T-helper 2 cell treated with Interferon-gamma antibody and Interleukin-4, amounts not matched to agents 5 μg/mL and 100 μg/mL, for 36 hours (primary cell): ENCODE data around the gene HOXA6.

Experiments used
- DNase-seq: peaks from one replicate; pipeline ENCODE4 v3.0.0; 2021; ENCODE audit warnings: low spot score
- H3K27ac Mint-ChIP-seq: one replicate; pipeline ENCODE4 v1.8.0; 2021; ENCODE audit warnings: mild to moderate bottlenecking, mixed read lengths
- H3K27me3 Mint-ChIP-seq: one replicate; pipeline ENCODE4 v1.8.0; 2021; ENCODE audit warnings: low read depth, mixed read lengths
- H3K36me3 Mint-ChIP-seq: one replicate; pipeline ENCODE4 v1.8.0; 2021; ENCODE audit warnings: low read depth, mixed read lengths
- H3K4me1 Mint-ChIP-seq: one replicate; pipeline ENCODE4 v1.8.0; 2021; ENCODE audit warnings: low read depth, mixed read lengths
- H3K4me3 Mint-ChIP-seq: one replicate; pipeline ENCODE4 v1.8.0; 2022; ENCODE audit warnings: mild to moderate bottlenecking, moderate library complexity, mixed read lengths
- H3K9me3 Mint-ChIP-seq: one replicate; pipeline ENCODE4 v1.8.0; 2021; ENCODE audit warnings: mixed read lengths

HOXA6 gene

DNA sequence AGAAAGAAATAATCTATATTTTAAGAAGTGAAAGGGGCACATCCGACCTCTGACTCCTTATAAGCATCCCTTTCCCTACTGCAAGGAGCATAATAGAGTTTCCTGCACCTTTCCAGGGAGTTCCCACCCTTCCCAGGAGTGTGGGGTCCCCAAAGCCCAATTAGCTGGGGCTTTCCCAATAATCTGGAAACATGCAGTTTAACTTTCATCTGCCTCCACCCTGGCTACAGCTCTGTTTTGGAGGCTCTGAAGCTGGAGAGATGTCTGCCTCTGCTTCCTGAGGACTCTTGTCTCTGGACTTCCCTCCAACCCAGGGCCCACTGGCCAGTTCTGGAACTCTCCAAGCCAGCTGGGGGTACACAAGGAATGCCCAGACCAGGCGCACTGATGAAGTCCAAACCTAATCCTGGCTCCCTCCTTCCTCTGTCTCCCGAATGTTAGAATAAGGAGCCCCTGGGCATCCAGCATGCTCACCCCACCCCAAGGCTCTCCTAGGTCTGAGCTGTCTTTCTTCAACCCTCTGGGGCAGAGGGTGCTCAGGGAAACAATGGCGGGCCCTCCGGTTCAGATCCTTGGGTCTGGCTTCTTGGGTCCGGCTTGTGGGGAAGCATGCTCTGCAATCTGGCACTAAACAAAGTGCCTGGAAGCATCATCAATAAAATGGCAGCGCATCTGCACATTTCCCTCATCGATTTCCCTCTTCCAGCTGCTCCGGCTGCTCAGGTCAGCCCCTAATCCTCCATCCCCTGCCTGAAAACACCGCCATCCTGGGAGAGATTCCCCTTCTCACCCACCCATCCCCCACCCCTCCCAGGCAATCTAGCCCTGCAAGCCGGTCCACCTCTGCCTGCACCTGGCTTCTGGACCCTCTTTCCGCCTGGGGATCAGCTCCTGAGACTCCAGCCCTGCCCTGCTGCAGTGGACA, 30.4 kb downstream of the HOXA6 start:
- no peak for DNase-seq
- Mint-ChIP-seq H3K4me1 (no peaks in the 10 kb centered on the region), H3K4me3 (no peak overlapping the region), H3K27me3 (no peaks in the 10 kb centered on the region), H3K9me3 (no peaks in the 10 kb centered on the region), H3K27ac (no peak overlapping the region), H3K36me3 (no peaks in the 10 kb centered on the region)

DNA sequence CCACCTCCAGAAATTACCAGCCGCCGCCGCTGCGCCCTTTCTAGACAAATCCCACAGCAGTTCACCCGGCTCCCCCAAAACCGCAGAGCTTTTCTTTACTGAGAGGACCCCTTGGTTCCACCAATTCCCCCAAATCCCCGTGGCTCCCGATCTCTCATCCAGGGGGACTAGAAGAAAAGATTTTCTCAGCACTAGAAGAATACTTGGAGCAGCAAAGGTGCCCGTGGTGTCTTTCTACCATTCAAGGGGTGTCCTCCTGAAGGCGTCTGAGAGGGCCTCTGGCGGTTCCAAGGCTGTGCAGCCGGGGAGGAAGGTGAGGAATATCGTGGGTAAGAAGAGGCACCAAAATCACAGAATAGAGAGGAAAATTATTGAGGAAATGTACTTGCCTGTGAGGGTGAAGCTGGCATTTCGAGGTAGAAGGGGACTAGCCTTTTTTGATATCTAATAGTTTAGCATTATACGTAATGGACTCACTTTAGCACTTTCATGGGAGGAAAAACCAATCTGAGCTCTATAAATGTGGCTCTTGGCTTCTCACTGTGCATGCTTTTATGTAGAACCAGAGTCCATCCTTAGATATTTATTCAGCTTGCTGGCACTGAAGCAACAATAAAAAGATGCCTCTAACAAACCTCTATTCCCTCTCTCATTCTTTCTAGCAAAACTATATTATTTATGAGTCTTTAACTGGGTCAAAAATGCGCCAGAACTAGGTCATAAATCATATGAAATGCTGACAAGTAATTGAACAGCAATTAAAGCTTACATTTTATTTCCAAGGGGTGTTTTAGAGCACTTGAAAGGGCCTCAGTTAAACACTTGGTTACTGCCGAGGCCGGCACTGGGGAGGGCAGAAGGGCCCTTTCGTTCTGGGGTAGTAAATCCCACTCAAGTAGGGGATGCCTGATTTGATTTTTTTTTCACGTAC, 31.3 kb downstream of the HOXA6 start:
- Mint-ChIP-seq H3K4me1 (no peaks in the 10 kb centered on the region), H3K4me3 (no peak overlapping the region), H3K9me3 (no peaks in the 10 kb centered on the region), H3K36me3 (no peaks in the 10 kb centered on the region), H3K27ac (no peak overlapping the region), H3K27me3 (no peaks in the 10 kb centered on the region)
- no peak for DNase-seq

GRCh38 chr7:27115221-27116026, 32.1 kb downstream of the HOXA6 start:
- DNase-seq = no peak
- no peaks in the 10 kb centered on the region for H3K27me3 Mint-ChIP-seq

DNA sequence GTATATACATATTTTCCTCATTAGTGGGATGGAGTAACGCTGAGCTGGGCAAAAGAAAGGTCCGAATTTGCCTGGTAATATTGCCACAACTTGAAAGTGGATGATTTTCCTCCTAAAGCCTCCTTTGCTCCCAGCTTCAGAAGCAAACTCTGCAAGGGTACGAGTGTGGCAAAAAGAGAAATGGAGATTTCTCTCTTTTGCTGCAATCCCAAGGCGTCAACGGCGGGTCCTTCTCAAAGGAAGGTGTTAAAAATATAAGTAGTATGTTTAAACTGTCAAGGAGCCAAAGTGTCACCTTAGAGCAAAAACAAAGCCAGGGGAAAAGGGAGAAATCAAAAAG, 32.7 kb downstream of the HOXA6 start:
- no peak overlapping the region for H3K4me3 Mint-ChIP-seq
- no peaks in the 10 kb centered on the region for H3K4me1 Mint-ChIP-seq
- no peaks in the 10 kb centered on the region for H3K9me3 Mint-ChIP-seq
- DNase-seq = no peak
- no peaks in the 10 kb centered on the region for H3K27me3 Mint-ChIP-seq
- no peak overlapping the region for H3K27ac Mint-ChIP-seq
- no peaks in the 10 kb centered on the region for H3K36me3 Mint-ChIP-seq

More at GRCh38 chr7:27115221-27116026, 32.1 kb downstream of the HOXA6 start:
- Mint-ChIP-seq H3K36me3 (no peaks in the 10 kb centered on the region), H3K4me1 (no peaks in the 10 kb centered on the region), H3K27ac (no peak overlapping the region), H3K9me3 (no peaks in the 10 kb centered on the region), H3K4me3 (no peak overlapping the region)

DNA sequence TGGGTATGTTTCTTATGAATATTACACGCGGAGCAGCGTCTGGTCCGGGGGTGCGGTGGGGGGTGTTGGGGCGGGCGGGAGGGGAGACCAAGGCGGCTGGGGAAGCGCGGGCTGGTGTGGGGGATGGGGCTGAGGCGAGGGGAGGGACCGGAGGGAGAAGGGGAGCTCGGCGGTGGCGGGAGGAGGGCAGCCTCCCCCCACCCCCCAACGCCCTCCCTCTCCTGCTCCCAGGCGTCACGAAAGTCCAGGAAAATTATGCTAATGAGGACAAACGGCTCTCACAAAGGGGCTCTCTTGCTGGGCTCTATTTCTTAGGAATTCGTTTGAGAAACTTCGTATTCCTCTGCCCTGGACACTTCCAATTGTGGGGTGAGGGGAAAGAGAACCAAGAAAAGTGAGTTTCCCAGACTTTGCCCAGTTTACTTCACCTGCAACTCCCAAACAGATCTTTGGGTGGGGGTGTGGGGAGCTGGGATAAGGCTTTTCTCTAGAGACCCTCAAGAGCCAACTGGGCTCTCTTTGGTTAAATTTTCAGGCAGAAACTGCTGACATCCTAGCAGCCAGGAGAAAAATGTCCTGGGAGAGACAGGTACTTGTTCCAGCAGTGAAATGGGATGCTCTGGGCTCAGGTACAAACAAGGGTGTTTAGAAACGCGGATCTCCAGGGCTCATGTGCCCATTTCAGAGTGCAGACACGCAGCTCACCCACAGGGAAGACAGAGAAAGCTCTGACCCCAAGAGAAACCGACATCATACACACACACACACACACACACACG, 33.4 kb downstream of the HOXA6 start:
- H3K27me3 Mint-ChIP-seq = no peaks in the 10 kb centered on the region
- H3K36me3 Mint-ChIP-seq = no peaks in the 10 kb centered on the region
- no peak overlapping the region for H3K27ac Mint-ChIP-seq
- DNase-seq = no peak
- no peaks in the 10 kb centered on the region for H3K4me1 Mint-ChIP-seq
- H3K9me3 Mint-ChIP-seq = no peaks in the 10 kb centered on the region
- H3K4me3 Mint-ChIP-seq = no peak overlapping the region

GRCh38 chr7:27112955-27113949, 34.3 kb downstream of the HOXA6 start:
- DNase-seq = no peak
- Mint-ChIP-seq H3K4me1 (no peaks in the 10 kb centered on the region), H3K36me3 (no peaks in the 10 kb centered on the region), H3K27ac (no peak overlapping the region), H3K27me3 (no peaks in the 10 kb centered on the region), H3K4me3 (no peak overlapping the region), H3K9me3 (no peaks in the 10 kb centered on the region)

GRCh38 chr7:27112361-27112760, 35.2 kb downstream of the HOXA6 start:
- Mint-ChIP-seq H3K36me3 (no peaks in the 10 kb centered on the region), H3K27me3 (no peaks in the 10 kb centered on the region), H3K4me1 (no peaks in the 10 kb centered on the region)

DNA sequence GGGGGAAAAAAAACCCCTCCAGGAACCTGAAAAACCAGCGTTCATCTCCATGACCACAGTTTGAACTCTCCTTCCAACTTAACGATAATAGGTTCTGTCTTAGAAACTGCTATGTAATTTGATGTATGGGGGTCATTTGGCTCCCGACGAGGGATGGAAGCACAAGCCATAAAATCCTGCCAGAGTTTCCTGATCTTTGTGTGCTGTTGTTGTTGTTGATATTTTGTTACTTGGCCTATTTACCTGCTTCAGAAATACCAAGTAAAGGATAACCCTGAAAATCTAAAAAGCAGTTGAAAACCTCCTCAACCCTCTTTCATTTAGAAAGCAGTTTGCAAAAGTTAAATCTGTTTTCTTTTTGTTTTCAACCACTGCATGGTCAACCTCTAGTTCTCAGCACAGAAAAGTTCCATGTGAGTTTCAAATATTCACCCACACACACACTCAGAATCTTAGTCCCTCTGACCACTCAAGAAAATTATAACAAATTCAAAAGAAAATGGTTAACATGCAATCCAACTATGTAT, 35.8 kb downstream of the HOXA6 start:
- H3K36me3 Mint-ChIP-seq = no peaks in the 10 kb centered on the region
- H3K27ac Mint-ChIP-seq = no peak overlapping the region
- H3K27me3 Mint-ChIP-seq = no peaks in the 10 kb centered on the region
- no peaks in the 10 kb centered on the region for H3K4me1 Mint-ChIP-seq
- H3K9me3 Mint-ChIP-seq = no peaks in the 10 kb centered on the region
- no peak overlapping the region for H3K4me3 Mint-ChIP-seq
- DNase-seq = no peak

More at GRCh38 chr7:27112361-27112760, 35.2 kb downstream of the HOXA6 start:
- Mint-ChIP-seq H3K9me3 (no peaks in the 10 kb centered on the region), H3K27ac (no peak overlapping the region), H3K4me3 (no peak overlapping the region)
- DNase-seq = no peak

DNA sequence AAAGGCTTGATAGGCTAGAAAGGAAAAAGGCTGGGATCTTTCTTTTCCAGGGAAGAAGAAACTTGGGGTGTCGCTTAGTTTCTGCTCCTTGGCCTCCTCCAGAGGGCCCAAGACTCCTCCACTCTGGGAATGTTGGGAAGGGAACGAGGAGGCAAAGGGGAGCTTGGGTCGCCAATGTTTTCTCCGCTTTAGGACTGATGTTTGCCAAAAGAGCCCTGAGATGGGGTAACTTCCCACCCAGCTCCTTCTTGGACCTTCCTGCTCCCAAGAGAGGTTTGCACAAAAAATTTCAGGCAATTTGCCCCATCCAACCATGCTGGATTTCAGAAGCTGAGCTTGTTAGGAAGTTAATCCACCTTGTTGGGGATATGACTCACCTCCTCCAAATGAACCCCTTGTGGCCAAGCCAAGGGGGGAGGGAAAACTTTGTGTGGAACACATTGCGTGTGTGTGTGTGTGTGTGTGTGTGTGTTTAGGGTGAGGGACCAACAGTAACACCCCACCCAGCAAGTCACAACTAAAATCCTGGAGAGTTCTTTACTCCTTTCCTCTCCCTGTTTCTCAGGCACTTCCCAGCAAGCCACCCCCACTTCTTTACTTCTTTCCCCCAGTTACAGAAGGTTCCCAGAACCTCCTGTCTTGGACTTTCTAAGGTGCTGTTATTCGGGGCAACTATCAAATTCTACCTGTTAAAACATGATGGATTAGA, 36.4 kb downstream of the HOXA6 start:
- no peaks in the 10 kb centered on the region for H3K9me3 Mint-ChIP-seq
- no peaks in the 10 kb centered on the region for H3K4me1 Mint-ChIP-seq
- H3K36me3 Mint-ChIP-seq = no peaks in the 10 kb centered on the region
- no peak overlapping the region for H3K4me3 Mint-ChIP-seq
- DNase-seq = no peak
- H3K27me3 Mint-ChIP-seq = no peaks in the 10 kb centered on the region
- no peak overlapping the region for H3K27ac Mint-ChIP-seq

DNA sequence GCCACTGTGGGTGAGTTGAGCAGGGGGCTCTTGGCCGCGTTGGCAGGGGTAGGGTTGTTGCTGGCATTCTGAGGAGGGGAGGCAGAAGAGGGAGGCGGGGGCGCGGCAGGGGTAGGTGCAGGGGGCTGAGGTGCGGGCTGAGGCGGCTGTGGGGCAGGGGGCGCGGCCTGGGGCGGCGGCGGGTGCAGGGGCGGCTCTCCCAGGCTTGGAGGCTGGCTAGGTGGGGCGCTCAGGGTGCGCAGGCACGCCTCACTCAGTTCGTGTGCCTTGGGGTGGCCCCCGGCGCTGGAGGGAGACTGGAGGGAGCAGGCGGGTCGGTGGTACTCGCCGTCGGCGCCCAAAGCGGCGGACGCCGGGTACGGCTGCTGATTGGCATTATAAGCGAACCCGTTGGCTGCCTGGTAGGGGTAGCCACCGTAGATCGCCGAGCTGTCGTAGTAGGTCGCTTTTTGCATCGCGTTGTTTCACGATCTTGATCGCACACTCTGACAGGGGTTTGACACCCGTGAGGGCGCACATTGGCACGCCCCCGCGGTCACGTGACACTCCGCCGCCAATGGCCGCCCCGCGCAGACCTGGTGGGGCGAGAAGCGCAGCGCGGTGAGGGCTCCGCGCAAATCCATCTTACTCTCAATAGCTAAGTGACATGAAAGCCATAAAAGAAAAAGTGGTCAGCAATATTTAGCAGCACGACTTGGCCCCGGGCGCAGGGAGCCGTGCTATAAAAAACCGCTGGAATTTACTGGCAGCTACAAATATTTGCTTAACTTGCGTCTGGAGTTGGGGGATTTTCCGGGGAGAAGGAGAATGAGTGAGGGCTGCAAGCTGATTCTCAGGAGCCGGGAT, 37.2 kb downstream of the HOXA6 start:
- no peaks in the 10 kb centered on the region for H3K9me3 Mint-ChIP-seq
- H3K27me3 Mint-ChIP-seq = peaks cover 7% of the 10 kb centered on the region
- no peak overlapping the region for H3K4me3 Mint-ChIP-seq
- no peak overlapping the region for H3K27ac Mint-ChIP-seq
- H3K4me1 Mint-ChIP-seq = no peaks in the 10 kb centered on the region
- H3K36me3 Mint-ChIP-seq = no peaks in the 10 kb centered on the region
- no peak for DNase-seq
